OCI-LY7 (cell line): ENCODE data around the gene VEGFA.

ENCODE experiments used
- EZH2phosphoT487 ChIP-seq: fragments of 200-600 bp; sonication (generic); IDR thresholded peaks from 2 replicates; pipeline ENCODE4 v1.6.1; 2018; ENCODE audit warnings: low read depth, borderline replicate concordance, mild to moderate bottlenecking, mixed run types, antibody characterized with exemption, low read length, moderate library complexity, mixed read lengths
- TF ChIP-seq, protein P1 (sequence below): fragments of 200-600 bp; sonication (generic); conservative IDR thresholded peaks from 2 replicates; pipeline ENCODE4 v1.5.1; 2014; ENCODE audit warnings: mild to moderate bottlenecking, antibody characterized with exemption, low read length, moderate library complexity, mixed read lengths

DNA sequence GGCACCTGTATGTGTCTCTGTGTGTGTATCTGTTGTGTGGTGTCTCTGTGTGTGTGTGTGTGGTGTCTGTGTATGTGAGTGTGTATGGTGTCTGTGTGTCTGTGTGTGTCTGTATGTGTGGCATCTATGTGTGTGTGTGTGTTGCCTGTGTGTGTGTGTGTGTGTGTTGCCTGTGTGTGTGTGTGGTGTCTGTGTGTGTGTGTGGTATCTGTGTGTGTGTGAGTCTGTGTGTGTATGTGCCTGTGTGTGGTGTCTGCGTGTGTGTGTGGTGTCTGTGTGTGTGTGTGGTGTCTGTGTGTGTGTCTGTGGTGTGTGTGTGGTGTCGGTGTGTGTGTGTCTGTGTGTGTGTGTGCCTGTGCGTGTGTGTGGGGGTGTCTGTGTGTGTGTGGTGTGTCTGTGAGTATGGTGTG lies 31.7 kb upstream of the VEGFA start:
- TF ChIP-seq, protein P1, sequence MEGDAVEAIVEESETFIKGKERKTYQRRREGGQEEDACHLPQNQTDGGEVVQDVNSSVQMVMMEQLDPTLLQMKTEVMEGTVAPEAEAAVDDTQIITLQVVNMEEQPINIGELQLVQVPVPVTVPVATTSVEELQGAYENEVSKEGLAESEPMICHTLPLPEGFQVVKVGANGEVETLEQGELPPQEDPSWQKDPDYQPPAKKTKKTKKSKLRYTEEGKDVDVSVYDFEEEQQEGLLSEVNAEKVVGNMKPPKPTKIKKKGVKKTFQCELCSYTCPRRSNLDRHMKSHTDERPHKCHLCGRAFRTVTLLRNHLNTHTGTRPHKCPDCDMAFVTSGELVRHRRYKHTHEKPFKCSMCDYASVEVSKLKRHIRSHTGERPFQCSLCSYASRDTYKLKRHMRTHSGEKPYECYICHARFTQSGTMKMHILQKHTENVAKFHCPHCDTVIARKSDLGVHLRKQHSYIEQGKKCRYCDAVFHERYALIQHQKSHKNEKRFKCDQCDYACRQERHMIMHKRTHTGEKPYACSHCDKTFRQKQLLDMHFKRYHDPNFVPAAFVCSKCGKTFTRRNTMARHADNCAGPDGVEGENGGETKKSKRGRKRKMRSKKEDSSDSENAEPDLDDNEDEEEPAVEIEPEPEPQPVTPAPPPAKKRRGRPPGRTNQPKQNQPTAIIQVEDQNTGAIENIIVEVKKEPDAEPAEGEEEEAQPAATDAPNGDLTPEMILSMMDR: no peak
- TF ChIP-seq EZH2phosphoT487: no peak
